ENCODE measurements around the gene CD40. TPM values are rescaled to one million over a fixed set of nuclear protein-coding genes. Genes with fewer than 3 reads are reported as not detected.

CD40 gene
- total RNA-seq, 1 donor from 2014 or later = 35.7 TPM

- no peaks in the 10 kb centered on the region for H3K36me3 ChIP-seq
- DNase-seq (no peak), ATAC-seq (no peak)
- intact Hi-C loops (cut with DNase I) = no loop called here
- no peaks in the 10 kb centered on the region for H3K9me3 ChIP-seq
- H3K4me3 ChIP-seq = no peak overlapping the region
- H3K27me3 ChIP-seq (ENCODE audit: low read depth) = peaks cover 44% of the 10 kb centered on the region
- H3K27ac ChIP-seq = no peak overlapping the region
- H3K4me1 ChIP-seq = peaks cover 12% of the 10 kb centered on the region
- no peak for TF ChIP-seq CTCF (IDR thresholded peaks at IDR 0.05)
Measured at GRCh38 chr20:46107061-46107460, 11.1 kb upstream of the CD40 start.

- no peak overlapping the region for H3K4me3 ChIP-seq
- no peak overlapping the region for H3K27ac ChIP-seq
- H3K27me3 ChIP-seq (ENCODE audit: low read depth) = peaks cover 30% of the 10 kb centered on the region
- no peak for TF ChIP-seq CTCF (IDR thresholded peaks at IDR 0.05)
- peaks cover 13% of the 10 kb centered on the region for H3K4me1 ChIP-seq
- DNase-seq = no peak
- intact Hi-C loops (cut with DNase I) = no loop called here
- peak; percentile 33 to 41 for ATAC-seq
- no peaks in the 10 kb centered on the region for H3K36me3 ChIP-seq
- H3K9me3 ChIP-seq = no peaks in the 10 kb centered on the region
Measured at GRCh38 chr20:46108435-46108841, 9.7 kb upstream of the CD40 start.

- ATAC-seq = no peak
- H3K9me3 ChIP-seq = no peaks in the 10 kb centered on the region
- H3K36me3 ChIP-seq = no peaks in the 10 kb centered on the region
- intact Hi-C loops (cut with DNase I) = no loop called here
- H3K27me3 ChIP-seq (ENCODE audit: low read depth) = peaks cover 27% of the 10 kb centered on the region
- H3K4me3 ChIP-seq = no peak overlapping the region
- no peak for DNase-seq
- TF ChIP-seq CTCF (IDR thresholded peaks at IDR 0.05) = no peak
- peaks cover 13% of the 10 kb centered on the region for H3K4me1 ChIP-seq
- H3K27ac ChIP-seq = no peak overlapping the region
Measured at GRCh38 chr20:46108976-46109375, 9.1 kb upstream of the CD40 start.

- Histone ChIP-seq H3K4me1 (peaks cover 13% of the 10 kb centered on the region), H3K4me3 (no peak overlapping the region), H3K27me3 (ENCODE audit: low read depth) (peaks cover 12% of the 10 kb centered on the region), H3K27ac (no peak overlapping the region), H3K9me3 (no peaks in the 10 kb centered on the region), H3K36me3 (no peaks in the 10 kb centered on the region)
- peak; percentile 59 for DNase-seq
- intact Hi-C loops (cut with DNase I) = no loop called here
- peak; percentile 87 to 88 for ATAC-seq
- TF ChIP-seq CTCF (IDR thresholded peaks at IDR 0.05) = no peak
Measured at GRCh38 chr20:46111028-46111835, 6.9 kb upstream of the CD40 start.

- Histone ChIP-seq H3K36me3 (no peaks in the 10 kb centered on the region), H3K9me3 (no peaks in the 10 kb centered on the region), H3K27ac (no peak overlapping the region), H3K27me3 (ENCODE audit: low read depth) (peaks cover 8% of the 10 kb centered on the region), H3K4me1 (peaks cover 13% of the 10 kb centered on the region), H3K4me3 (no peak overlapping the region)
- no peak for DNase-seq
- TF ChIP-seq CTCF (IDR thresholded peaks at IDR 0.05) = no peak
- no peak for ATAC-seq
- intact Hi-C loops (cut with DNase I) = no loop called here
Measured at GRCh38 chr20:46111836-46112212, 6.3 kb upstream of the CD40 start.
